ENCODE measurements around the gene LDHB.
"Not testable (repeated sequence)": the region's sequence is repeated elsewhere in the genome, so short reads cannot be mapped to it uniquely, and the experiment has no call there.

Gene LDHB

DNA sequence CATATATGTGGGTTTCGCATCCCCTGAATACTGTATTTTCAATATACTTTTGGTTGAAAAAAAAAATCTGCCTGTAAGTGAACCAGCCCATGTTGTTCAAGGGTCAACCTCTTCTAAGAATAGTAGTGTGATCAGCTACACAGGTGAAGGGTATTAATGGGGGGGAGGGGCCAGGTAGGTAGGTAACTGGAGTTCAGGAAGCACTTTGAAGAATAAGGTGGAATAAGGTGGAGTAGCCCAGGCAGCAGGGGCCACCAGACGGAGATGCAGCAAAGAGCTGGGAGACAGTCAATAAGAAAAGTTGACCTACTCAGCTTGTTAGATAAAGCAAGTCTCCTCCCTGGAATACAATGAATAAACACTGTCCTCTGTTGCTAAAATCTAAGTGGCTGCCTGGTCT is 9.3 kb downstream of the LDHB start:
- ATAC-seq = no peak
- TF ChIP-seq, protein P1, sequence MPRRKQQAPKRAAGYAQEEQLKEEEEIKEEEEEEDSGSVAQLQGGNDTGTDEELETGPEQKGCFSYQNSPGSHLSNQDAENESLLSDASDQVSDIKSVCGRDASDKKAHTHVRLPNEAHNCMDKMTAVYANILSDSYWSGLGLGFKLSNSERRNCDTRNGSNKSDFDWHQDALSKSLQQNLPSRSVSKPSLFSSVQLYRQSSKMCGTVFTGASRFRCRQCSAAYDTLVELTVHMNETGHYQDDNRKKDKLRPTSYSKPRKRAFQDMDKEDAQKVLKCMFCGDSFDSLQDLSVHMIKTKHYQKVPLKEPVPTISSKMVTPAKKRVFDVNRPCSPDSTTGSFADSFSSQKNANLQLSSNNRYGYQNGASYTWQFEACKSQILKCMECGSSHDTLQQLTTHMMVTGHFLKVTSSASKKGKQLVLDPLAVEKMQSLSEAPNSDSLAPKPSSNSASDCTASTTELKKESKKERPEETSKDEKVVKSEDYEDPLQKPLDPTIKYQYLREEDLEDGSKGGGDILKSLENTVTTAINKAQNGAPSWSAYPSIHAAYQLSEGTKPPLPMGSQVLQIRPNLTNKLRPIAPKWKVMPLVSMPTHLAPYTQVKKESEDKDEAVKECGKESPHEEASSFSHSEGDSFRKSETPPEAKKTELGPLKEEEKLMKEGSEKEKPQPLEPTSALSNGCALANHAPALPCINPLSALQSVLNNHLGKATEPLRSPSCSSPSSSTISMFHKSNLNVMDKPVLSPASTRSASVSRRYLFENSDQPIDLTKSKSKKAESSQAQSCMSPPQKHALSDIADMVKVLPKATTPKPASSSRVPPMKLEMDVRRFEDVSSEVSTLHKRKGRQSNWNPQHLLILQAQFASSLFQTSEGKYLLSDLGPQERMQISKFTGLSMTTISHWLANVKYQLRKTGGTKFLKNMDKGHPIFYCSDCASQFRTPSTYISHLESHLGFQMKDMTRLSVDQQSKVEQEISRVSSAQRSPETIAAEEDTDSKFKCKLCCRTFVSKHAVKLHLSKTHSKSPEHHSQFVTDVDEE (CRISPR knock-in tag; IDR thresholded peaks at IDR 0.05) = no peak
- TF ChIP-seq, protein P2, sequence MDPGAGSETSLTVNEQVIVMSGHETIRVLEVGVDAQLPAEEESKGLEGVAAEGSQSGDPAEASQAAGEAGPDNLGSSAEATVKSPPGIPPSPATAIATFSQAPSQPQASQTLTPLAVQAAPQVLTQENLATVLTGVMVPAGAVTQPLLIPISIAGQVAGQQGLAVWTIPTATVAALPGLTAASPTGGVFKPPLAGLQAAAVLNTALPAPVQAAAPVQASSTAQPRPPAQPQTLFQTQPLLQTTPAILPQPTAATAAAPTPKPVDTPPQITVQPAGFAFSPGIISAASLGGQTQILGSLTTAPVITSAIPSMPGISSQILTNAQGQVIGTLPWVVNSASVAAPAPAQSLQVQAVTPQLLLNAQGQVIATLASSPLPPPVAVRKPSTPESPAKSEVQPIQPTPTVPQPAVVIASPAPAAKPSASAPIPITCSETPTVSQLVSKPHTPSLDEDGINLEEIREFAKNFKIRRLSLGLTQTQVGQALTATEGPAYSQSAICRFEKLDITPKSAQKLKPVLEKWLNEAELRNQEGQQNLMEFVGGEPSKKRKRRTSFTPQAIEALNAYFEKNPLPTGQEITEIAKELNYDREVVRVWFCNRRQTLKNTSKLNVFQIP (CRISPR knock-in tag; IDR thresholded peaks at IDR 0.05; ENCODE audit: borderline replicate concordance, low read depth) = no peak
- TF ChIP-seq, protein P3, sequence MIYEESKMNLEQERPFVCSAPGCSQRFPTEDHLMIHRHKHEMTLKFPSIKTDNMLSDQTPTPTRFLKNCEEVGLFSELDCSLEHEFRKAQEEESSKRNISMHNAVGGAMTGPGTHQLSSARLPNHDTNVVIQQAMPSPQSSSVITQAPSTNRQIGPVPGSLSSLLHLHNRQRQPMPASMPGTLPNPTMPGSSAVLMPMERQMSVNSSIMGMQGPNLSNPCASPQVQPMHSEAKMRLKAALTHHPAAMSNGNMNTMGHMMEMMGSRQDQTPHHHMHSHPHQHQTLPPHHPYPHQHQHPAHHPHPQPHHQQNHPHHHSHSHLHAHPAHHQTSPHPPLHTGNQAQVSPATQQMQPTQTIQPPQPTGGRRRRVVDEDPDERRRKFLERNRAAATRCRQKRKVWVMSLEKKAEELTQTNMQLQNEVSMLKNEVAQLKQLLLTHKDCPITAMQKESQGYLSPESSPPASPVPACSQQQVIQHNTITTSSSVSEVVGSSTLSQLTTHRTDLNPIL (CRISPR knock-in tag; IDR thresholded peaks at IDR 0.05; ENCODE audit: low read depth) = no peak
- TF ChIP-seq ZC3H10 (CRISPR knock-in tag; IDR thresholded peaks at IDR 0.05) (no peak), ESRRG (CRISPR knock-in tag; IDR thresholded peaks at IDR 0.05) (no peak)

DNA sequence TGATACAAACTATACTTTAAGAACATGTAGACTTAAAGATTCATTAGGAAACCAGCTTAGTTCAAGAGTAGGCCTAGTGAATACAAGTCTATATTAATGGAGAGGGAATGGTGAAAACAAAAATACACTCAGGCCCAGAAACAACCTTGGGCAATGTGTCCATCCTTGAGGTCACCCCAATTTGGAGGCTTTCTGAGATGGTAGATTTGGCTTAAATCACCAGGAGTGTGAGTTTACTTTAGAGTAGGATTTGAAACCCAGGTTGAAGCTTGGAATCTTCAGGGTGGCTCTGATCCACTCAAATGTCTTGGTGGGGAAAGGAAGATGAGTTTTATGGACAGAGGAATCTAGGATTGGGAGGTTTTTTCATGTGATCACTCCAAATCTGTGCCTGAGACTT is 10.5 kb downstream of the LDHB start:
- no peak for ATAC-seq
- TF ChIP-seq RARB (CRISPR knock-in tag; IDR thresholded peaks at IDR 0.05) (no peak), ESRRG (CRISPR knock-in tag; IDR thresholded peaks at IDR 0.05) (no peak), ZC3H10 (CRISPR knock-in tag; IDR thresholded peaks at IDR 0.05) (no peak), ZFP30 (CRISPR knock-in tag; IDR thresholded peaks at IDR 0.05) (no peak), ISL1 (CRISPR knock-in tag; IDR thresholded peaks at IDR 0.05) (no peak), ZFP3 (CRISPR knock-in tag; IDR thresholded peaks at IDR 0.05) (no peak), ZNF8 (CRISPR knock-in tag; IDR thresholded peaks at IDR 0.05) (no peak), GLIS3 (CRISPR knock-in tag; IDR thresholded peaks at IDR 0.05) (no peak), PPARA (CRISPR knock-in tag; IDR thresholded peaks at IDR 0.05; ENCODE audit: borderline replicate concordance) (no peak), BACH2 (CRISPR knock-in tag; IDR thresholded peaks at IDR 0.05; ENCODE audit: borderline replicate concordance) (no peak)
- TF ChIP-seq, protein P1 (CRISPR knock-in tag; IDR thresholded peaks at IDR 0.05) = no peak
- TF ChIP-seq, protein P3 (CRISPR knock-in tag; IDR thresholded peaks at IDR 0.05; ENCODE audit: low read depth) = no peak

DNA sequence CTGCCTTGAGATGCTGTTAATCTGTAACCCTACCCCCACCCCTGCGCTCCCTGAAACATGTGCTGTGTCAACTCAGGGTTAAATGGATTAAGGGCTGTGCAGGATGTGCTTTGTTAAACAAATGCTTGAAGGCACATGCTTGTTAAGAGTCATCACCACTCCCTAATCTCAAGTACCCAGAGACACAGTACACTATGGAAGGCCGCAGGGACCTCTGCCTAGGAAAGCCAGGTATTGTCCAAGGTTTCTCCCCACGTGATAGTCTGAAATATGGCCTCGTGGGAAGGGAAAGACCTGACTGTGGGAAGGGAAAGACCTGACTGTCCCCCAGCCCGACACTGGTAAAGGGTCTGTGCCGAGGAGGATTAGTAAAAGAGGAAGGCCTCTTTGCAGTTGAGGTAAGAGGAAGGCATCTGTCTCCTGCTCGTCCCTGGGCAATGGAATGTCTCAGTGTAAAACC is 12.6 kb downstream of the LDHB start:
- ATAC-seq = not testable (repeated sequence)

DNA sequence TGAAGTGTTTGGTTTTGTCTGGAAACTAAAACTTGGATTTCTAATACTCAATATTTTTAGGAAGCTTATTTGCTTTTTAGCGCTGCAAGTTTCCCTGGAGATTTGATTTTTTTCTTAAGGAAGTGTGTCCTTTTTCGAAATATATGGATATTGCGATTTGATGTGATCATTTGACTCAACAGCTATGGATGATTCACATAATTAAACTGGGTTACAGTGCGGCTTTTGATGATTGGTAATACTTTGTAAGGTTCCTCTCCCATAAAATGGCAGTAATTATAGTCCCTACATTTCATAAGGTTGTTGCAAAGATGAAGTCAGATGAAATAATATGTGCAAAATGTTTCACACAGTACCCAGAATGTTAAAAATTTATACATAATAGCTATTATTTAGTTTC is 13.1 kb downstream of the LDHB start:
- ATAC-seq = no peak
- TF ChIP-seq, protein P4, sequence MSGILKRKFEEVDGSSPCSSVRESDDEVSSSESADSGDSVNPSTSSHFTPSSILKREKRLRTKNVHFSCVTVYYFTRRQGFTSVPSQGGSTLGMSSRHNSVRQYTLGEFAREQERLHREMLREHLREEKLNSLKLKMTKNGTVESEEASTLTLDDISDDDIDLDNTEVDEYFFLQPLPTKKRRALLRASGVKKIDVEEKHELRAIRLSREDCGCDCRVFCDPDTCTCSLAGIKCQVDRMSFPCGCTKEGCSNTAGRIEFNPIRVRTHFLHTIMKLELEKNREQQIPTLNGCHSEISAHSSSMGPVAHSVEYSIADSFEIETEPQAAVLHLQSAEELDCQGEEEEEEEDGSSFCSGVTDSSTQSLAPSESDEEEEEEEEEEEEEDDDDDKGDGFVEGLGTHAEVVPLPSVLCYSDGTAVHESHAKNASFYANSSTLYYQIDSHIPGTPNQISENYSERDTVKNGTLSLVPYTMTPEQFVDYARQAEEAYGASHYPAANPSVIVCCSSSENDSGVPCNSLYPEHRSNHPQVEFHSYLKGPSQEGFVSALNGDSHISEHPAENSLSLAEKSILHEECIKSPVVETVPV (CRISPR knock-in tag; IDR thresholded peaks at IDR 0.05) = no peak
- TF ChIP-seq ZFP3 (CRISPR knock-in tag; IDR thresholded peaks at IDR 0.05) (no peak), GLIS3 (CRISPR knock-in tag; IDR thresholded peaks at IDR 0.05) (no peak), ZNF70 (CRISPR knock-in tag; IDR thresholded peaks at IDR 0.05) (no peak)
